HepG2 (cell line): Measurements from ENCODE around the gene TMEM135.

Experiments
- CEBPG ChIP-seq: IDR thresholded peaks from 2 replicates; pipeline ENCODE4 v1.6.1; 2016
- KDM5B ChIP-seq: sonication (generic); formaldehyde crosslinking; IDR thresholded peaks from 2 replicates; pipeline ENCODE4 v1.4.0; 2020; ENCODE audit warnings: missing genetic modification reagents, mild to moderate bottlenecking, borderline replicate concordance
- PAX8 ChIP-seq: sonication (generic); formaldehyde crosslinking; IDR thresholded peaks from 2 replicates; pipeline ENCODE4 v1.8.0; 2022; ENCODE audit warnings: mild to moderate bottlenecking, missing genetic modification reagents, borderline replicate concordance
- POLR2A ChIP-seq, 2 experiments: IDR thresholded peaks; 2 replicates each; pipeline ENCODE4 v1.6.1; 2011; ENCODE audit warnings: low read depth in 2 of 2, low read length in 2 of 2, mild to moderate bottlenecking in 1 of 2, moderate library complexity in 1 of 2; ENCODE audit not compliant: insufficient read depth in 1 of 2
- POLR2AphosphoS5 ChIP-seq: IDR thresholded peaks from 2 replicates; pipeline ENCODE4 v1.6.1; 2012; ENCODE audit warnings: low read depth, low read length
- REST ChIP-seq, 2 experiments: IDR thresholded peaks; 2 replicates each; pipeline ENCODE4 v1.6.1; 2011 to 2012; ENCODE audit warnings: low read length in 2 of 2, borderline replicate concordance in 1 of 2, low read depth in 1 of 2, mild to moderate bottlenecking in 1 of 2, moderate library complexity in 1 of 2
- SP1 ChIP-seq, 2 experiments: fragments of 450-650 bp in 1 of 2; sonication (generic) in 1 of 2; formaldehyde crosslinking in 1 of 2; IDR thresholded peaks; 2 replicates each; pipeline versions ENCODE4 v1.4.0 to v1.6.1; 2016 to 2020; ENCODE audit warnings: missing genetic modification reagents in 1 of 2
- TARDBP ChIP-seq: sonication (generic); formaldehyde crosslinking; IDR thresholded peaks from 2 replicates; pipeline ENCODE4 v1.8.0; 2022; ENCODE audit warnings: mild to moderate bottlenecking, missing genetic modification reagents
- ZNF274 ChIP-seq: sonication (generic); formaldehyde crosslinking; IDR thresholded peaks from 2 replicates; pipeline ENCODE4 v1.5.1; 2020; ENCODE audit warnings: mild to moderate bottlenecking, missing genetic modification reagents
- TF ChIP-seq, protein P1 (sequence below): sonication (generic); formaldehyde crosslinking; IDR thresholded peaks from 2 replicates; pipeline ENCODE4 v1.4.0; 2020; ENCODE audit warnings: missing genetic modification reagents, mild to moderate bottlenecking, borderline replicate concordance
- TF ChIP-seq, protein P2 (sequence below): sonication (generic); formaldehyde crosslinking; IDR thresholded peaks from 2 replicates; pipeline ENCODE4 v1.5.0; 2020; ENCODE audit warnings: mild to moderate bottlenecking, missing genetic modification reagents, moderate library complexity
- TF ChIP-seq, protein P3 (sequence below): sonication (generic); formaldehyde crosslinking; IDR thresholded peaks from 2 replicates; pipeline ENCODE4 v1.4.0; 2020; ENCODE audit warnings: missing genetic modification reagents
- TF ChIP-seq, protein P4 (sequence below): sonication (generic); formaldehyde crosslinking; conservative IDR thresholded peaks from 2 replicates; pipeline ENCODE4 v1.5.0; 2020; ENCODE audit warnings: missing genetic modification reagents
- TF ChIP-seq, protein P5 (sequence below): sonication (generic); formaldehyde crosslinking; IDR thresholded peaks from 2 replicates; pipeline ENCODE4 v1.5.0; 2020; ENCODE audit warnings: missing genetic modification reagents

DNA sequence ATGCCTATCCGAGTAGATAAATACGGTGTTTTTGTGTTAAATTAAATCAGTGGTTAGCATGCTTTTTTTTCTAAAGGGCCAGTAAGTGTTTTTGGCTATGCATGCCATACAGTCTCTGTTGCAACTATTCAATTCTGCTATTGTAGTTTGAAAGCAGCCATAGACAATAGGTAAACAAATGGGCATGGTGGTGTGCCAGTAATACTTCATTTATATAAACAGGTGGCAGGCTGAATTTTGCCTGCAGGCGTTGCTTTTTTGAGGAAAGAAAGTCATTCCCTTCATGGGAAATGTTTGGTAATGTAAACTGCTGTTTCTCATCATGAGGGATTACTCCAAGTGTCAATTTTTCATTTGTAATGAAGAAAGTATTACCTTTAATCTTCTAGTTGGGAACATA lies 106.5 kb downstream of the TMEM135 start:
- TF ChIP-seq, protein P1, sequence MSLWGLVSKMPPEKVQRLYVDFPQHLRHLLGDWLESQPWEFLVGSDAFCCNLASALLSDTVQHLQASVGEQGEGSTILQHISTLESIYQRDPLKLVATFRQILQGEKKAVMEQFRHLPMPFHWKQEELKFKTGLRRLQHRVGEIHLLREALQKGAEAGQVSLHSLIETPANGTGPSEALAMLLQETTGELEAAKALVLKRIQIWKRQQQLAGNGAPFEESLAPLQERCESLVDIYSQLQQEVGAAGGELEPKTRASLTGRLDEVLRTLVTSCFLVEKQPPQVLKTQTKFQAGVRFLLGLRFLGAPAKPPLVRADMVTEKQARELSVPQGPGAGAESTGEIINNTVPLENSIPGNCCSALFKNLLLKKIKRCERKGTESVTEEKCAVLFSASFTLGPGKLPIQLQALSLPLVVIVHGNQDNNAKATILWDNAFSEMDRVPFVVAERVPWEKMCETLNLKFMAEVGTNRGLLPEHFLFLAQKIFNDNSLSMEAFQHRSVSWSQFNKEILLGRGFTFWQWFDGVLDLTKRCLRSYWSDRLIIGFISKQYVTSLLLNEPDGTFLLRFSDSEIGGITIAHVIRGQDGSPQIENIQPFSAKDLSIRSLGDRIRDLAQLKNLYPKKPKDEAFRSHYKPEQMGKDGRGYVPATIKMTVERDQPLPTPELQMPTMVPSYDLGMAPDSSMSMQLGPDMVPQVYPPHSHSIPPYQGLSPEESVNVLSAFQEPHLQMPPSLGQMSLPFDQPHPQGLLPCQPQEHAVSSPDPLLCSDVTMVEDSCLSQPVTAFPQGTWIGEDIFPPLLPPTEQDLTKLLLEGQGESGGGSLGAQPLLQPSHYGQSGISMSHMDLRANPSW: no peak
- TF ChIP-seq CEBPG (CRISPR knock-in tag) (no peak), SP1 (IDR thresholded peaks at IDR 0.05) (no peak), SP1 (CRISPR knock-in tag; IDR thresholded peaks at IDR 0.05) (no peak), TARDBP (CRISPR knock-in tag) (no peak), ZNF274 (CRISPR knock-in tag) (no peak), KDM5B (CRISPR knock-in tag) (no peak), REST (IDR thresholded peaks at IDR 0.05; ENCODE audit: borderline replicate concordance in 1 of 2, low read depth in 1 of 2, low read length in 2 of 2) (no peak), POLR2A (IDR thresholded peaks at IDR 0.05; ENCODE audit: insufficient read depth in 1 of 2, low read depth in 2 of 2, low read length in 2 of 2) (no peak), PAX8 (CRISPR knock-in tag) (no peak), POLR2AphosphoS5 (no peak)
- TF ChIP-seq, protein P2, sequence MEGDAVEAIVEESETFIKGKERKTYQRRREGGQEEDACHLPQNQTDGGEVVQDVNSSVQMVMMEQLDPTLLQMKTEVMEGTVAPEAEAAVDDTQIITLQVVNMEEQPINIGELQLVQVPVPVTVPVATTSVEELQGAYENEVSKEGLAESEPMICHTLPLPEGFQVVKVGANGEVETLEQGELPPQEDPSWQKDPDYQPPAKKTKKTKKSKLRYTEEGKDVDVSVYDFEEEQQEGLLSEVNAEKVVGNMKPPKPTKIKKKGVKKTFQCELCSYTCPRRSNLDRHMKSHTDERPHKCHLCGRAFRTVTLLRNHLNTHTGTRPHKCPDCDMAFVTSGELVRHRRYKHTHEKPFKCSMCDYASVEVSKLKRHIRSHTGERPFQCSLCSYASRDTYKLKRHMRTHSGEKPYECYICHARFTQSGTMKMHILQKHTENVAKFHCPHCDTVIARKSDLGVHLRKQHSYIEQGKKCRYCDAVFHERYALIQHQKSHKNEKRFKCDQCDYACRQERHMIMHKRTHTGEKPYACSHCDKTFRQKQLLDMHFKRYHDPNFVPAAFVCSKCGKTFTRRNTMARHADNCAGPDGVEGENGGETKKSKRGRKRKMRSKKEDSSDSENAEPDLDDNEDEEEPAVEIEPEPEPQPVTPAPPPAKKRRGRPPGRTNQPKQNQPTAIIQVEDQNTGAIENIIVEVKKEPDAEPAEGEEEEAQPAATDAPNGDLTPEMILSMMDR: no peak
- TF ChIP-seq, protein P3, sequence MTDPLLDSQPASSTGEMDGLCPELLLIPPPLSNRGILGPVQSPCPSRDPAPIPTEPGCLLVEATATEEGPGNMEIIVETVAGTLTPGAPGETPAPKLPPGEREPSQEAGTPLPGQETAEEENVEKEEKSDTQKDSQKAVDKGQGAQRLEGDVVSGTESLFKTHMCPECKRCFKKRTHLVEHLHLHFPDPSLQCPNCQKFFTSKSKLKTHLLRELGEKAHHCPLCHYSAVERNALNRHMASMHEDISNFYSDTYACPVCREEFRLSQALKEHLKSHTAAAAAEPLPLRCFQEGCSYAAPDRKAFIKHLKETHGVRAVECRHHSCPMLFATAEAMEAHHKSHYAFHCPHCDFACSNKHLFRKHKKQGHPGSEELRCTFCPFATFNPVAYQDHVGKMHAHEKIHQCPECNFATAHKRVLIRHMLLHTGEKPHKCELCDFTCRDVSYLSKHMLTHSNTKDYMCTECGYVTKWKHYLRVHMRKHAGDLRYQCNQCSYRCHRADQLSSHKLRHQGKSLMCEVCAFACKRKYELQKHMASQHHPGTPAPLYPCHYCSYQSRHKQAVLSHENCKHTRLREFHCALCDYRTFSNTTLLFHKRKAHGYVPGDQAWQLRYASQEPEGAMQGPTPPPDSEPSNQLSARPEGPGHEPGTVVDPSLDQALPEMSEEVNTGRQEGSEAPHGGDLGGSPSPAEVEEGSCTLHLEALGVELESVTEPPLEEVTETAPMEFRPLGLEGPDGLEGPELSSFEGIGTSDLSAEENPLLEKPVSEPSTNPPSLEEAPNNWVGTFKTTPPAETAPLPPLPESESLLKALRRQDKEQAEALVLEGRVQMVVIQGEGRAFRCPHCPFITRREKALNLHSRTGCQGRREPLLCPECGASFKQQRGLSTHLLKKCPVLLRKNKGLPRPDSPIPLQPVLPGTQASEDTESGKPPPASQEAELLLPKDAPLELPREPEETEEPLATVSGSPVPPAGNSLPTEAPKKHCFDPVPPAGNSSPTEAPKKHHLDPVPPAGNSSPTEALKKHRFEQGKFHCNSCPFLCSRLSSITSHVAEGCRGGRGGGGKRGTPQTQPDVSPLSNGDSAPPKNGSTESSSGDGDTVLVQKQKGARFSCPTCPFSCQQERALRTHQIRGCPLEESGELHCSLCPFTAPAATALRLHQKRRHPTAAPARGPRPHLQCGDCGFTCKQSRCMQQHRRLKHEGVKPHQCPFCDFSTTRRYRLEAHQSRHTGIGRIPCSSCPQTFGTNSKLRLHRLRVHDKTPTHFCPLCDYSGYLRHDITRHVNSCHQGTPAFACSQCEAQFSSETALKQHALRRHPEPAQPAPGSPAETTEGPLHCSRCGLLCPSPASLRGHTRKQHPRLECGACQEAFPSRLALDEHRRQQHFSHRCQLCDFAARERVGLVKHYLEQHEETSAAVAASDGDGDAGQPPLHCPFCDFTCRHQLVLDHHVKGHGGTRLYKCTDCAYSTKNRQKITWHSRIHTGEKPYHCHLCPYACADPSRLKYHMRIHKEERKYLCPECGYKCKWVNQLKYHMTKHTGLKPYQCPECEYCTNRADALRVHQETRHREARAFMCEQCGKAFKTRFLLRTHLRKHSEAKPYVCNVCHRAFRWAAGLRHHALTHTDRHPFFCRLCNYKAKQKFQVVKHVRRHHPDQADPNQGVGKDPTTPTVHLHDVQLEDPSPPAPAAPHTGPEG (CRISPR knock-in tag): no peak
- TF ChIP-seq, protein P4, sequence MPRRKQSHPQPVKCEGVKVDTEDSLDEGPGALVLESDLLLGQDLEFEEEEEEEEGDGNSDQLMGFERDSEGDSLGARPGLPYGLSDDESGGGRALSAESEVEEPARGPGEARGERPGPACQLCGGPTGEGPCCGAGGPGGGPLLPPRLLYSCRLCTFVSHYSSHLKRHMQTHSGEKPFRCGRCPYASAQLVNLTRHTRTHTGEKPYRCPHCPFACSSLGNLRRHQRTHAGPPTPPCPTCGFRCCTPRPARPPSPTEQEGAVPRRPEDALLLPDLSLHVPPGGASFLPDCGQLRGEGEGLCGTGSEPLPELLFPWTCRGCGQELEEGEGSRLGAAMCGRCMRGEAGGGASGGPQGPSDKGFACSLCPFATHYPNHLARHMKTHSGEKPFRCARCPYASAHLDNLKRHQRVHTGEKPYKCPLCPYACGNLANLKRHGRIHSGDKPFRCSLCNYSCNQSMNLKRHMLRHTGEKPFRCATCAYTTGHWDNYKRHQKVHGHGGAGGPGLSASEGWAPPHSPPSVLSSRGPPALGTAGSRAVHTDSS (CRISPR knock-in tag): no peak
- TF ChIP-seq, protein P5, sequence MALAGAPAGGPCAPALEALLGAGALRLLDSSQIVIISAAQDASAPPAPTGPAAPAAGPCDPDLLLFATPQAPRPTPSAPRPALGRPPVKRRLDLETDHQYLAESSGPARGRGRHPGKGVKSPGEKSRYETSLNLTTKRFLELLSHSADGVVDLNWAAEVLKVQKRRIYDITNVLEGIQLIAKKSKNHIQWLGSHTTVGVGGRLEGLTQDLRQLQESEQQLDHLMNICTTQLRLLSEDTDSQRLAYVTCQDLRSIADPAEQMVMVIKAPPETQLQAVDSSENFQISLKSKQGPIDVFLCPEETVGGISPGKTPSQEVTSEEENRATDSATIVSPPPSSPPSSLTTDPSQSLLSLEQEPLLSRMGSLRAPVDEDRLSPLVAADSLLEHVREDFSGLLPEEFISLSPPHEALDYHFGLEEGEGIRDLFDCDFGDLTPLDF: no peak
